Esophagus squamous epithelium (tissue), 4 donors: Measurements from ENCODE around the gene PPOX.

Experiments used
- CTCF ChIP-seq, 6 experiments: fragments of 450-650 bp in 4 of 6; fragments of 200-600 bp in 2 of 6; sonication (generic) in 2 of 6; IDR thresholded peaks; one replicate each; pipeline ENCODE4 v1.5.1; 2016 to 2019; ENCODE audit warnings: antibody characterized with exemption in 6 of 6, mild to moderate bottlenecking in 4 of 6, moderate library complexity in 4 of 6
- POLR2A ChIP-seq, 4 donors: fragments of 450-650 bp; IDR thresholded peaks; one replicate each; pipeline ENCODE4 v1.6.1; 2017; ENCODE audit warnings: antibody characterized with exemption in 4 of 4, mild to moderate bottlenecking in 4 of 4, moderate library complexity in 3 of 4

DNA sequence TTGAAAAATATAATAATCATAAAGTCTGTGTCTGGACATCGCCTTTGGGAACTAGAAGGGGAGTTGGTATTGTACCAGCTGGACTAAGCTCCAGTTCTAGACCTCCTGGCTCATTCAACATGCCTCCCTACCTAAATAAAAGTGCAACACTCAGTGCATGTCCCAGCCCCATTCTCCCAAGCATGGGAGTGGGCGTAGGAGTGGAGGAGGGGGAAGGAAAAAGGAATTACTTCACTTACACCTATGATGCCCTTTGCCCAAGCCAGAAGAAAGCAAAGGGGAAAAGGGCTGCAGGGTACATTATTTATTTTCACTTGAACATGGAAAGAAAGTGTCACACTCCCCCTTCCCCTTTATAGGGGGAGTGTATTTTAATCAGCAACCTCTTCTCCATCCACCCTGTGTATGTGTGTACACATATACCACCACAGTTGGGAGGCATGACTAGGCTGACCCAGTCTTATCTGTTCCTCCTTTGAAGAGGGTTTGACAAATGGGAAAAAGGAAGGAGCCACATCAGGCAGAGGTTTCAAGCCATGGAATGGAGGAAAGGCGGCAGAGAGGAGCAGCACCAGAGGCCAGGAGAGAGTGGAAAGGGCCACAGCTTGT, 45.1 kb upstream of the PPOX start:
- TF ChIP-seq CTCF (IDR thresholded peaks at IDR 0.05): no peak
- TF ChIP-seq POLR2A (IDR thresholded peaks at IDR 0.05): no peak
